Loucy (cell line): ENCODE measurements around the gene MBNL2.

Experiments used
- H2AFZ ChIP-seq: fragments of 200-600 bp; sonication (generic); 2 replicates; pipeline ENCODE4 v1.6.0; 2016; ENCODE audit warnings: antibody characterized with exemption, mild to moderate bottlenecking, low read length, moderate library complexity
- H3F3A ChIP-seq: fragments of 200-600 bp; 2 replicates; pipeline ENCODE4 v1.6.0; 2016; ENCODE audit warnings: antibody characterized with exemption, low read depth, mild to moderate bottlenecking
- H3K27me3 ChIP-seq: fragments of 200-600 bp; sonication (generic); 2 replicates; pipeline ENCODE4 v1.6.1; 2014; ENCODE audit warnings: low read length, mild to moderate bottlenecking; ENCODE audit not compliant: insufficient read depth, poor library complexity, severe bottlenecking
- H3K36me3 ChIP-seq: fragments of 200-600 bp; sonication (generic); 2 replicates; pipeline ENCODE4 v1.6.1; 2016; ENCODE audit warnings: low read length; ENCODE audit not compliant: insufficient read depth
- H3K4me1 ChIP-seq: fragments of 200-600 bp; sonication (generic); 2 replicates; pipeline ENCODE4 v1.5.1; 2014; ENCODE audit warnings: low read length, mild to moderate bottlenecking; ENCODE audit not compliant: insufficient read depth, poor library complexity, severe bottlenecking
- H3K4me2 ChIP-seq: fragments of 200-600 bp; sonication (generic); 2 replicates; pipeline ENCODE4 v1.6.0; 2014; ENCODE audit warnings: antibody characterized with exemption, low read length, low read depth, mild to moderate bottlenecking; ENCODE audit not compliant: poor library complexity, severe bottlenecking
- H3K4me3 ChIP-seq: fragments of 200-600 bp; sonication (generic); 2 replicates; pipeline ENCODE4 v1.5.1; 2014; ENCODE audit warnings: low read length, mild to moderate bottlenecking, mixed read lengths; ENCODE audit not compliant: poor library complexity, severe bottlenecking
- H3K79me2 ChIP-seq: fragments of 200-600 bp; sonication (generic); 2 replicates; pipeline ENCODE4 v1.6.1; 2014; ENCODE audit warnings: low read length; ENCODE audit not compliant: insufficient read depth
- H3K9ac ChIP-seq: fragments of 200-600 bp; sonication (generic); 2 replicates; pipeline ENCODE4 v1.6.0; 2014; ENCODE audit warnings: mild to moderate bottlenecking, low read depth, low read length, moderate library complexity; ENCODE audit not compliant: poor library complexity, severe bottlenecking
- H3K9me2 ChIP-seq: fragments of 200-600 bp; sonication (generic); replicated peaks from 2 replicates; pipeline ENCODE4 v1.6.1; 2016; ENCODE audit warnings: low read depth, low read length, mixed read lengths
- H3K9me3 ChIP-seq: fragments of 200-600 bp; sonication (generic); 2 replicates; pipeline ENCODE4 v1.6.1; 2014; ENCODE audit warnings: mild to moderate bottlenecking, antibody characterized with exemption, low read length, low read depth; ENCODE audit not compliant: insufficient read depth
- H4K20me1 ChIP-seq: fragments of 200-600 bp; sonication (generic); 2 replicates; pipeline ENCODE4 v1.6.0; 2014; ENCODE audit warnings: antibody characterized with exemption, low read length, mild to moderate bottlenecking; ENCODE audit not compliant: insufficient read depth, poor library complexity, severe bottlenecking
- CTCF ChIP-seq: fragments of 200-600 bp; sonication (generic); conservative IDR thresholded peaks from 2 replicates; pipeline ENCODE4 v1.5.1; 2014; ENCODE audit warnings: mild to moderate bottlenecking, antibody characterized with exemption, low read length
- EZH2phosphoT487 ChIP-seq: fragments of 200-600 bp; IDR thresholded peaks from 2 replicates; pipeline ENCODE4 v1.6.1; 2018; ENCODE audit warnings: antibody characterized with exemption, mild to moderate bottlenecking, moderate library complexity, borderline replicate concordance

MBNL2 gene

GRCh38 chr13:97264663-97265062 lies 42.5 kb downstream of the MBNL2 start:
- no peaks in the 10 kb centered on the region for H3F3A ChIP-seq
- H3K9ac ChIP-seq, result no peak overlapping the region
- H2AFZ ChIP-seq, result no peak overlapping the region
- no peaks in the 10 kb centered on the region for H3K79me2 ChIP-seq
- no peaks in the 10 kb centered on the region for H3K9me2 ChIP-seq
- H4K20me1 ChIP-seq, result no peaks in the 10 kb centered on the region
- no peak overlapping the region for H3K4me2 ChIP-seq
- H3K4me3 ChIP-seq, result no peak overlapping the region
- H3K4me1 ChIP-seq, result peaks cover 22% of the 10 kb centered on the region
- H3K9me3 ChIP-seq, result no peaks in the 10 kb centered on the region
- H3K27me3 ChIP-seq, result no peaks in the 10 kb centered on the region
- TF ChIP-seq EZH2phosphoT487 (no peak), CTCF (no peak)
- no peaks in the 10 kb centered on the region for H3K36me3 ChIP-seq

GRCh38 chr13:97266332-97266731 lies 44.2 kb downstream of the MBNL2 start:
- no peaks in the 10 kb centered on the region for H3K9me3 ChIP-seq
- H3K27me3 ChIP-seq, result no peaks in the 10 kb centered on the region
- H3K4me2 ChIP-seq, result no peak overlapping the region
- peaks cover 6% of the 10 kb centered on the region for H3K4me1 ChIP-seq
- H3K9me2 ChIP-seq, result no peaks in the 10 kb centered on the region
- no peaks in the 10 kb centered on the region for H4K20me1 ChIP-seq
- H3F3A ChIP-seq, result no peaks in the 10 kb centered on the region
- no peaks in the 10 kb centered on the region for H3K36me3 ChIP-seq
- no peak overlapping the region for H3K4me3 ChIP-seq
- TF ChIP-seq CTCF (no peak), EZH2phosphoT487 (no peak)
- H2AFZ ChIP-seq, result no peak overlapping the region
- no peaks in the 10 kb centered on the region for H3K79me2 ChIP-seq
- no peak overlapping the region for H3K9ac ChIP-seq

GRCh38 chr13:97266772-97267417 lies 44.8 kb downstream of the MBNL2 start:
- no peaks in the 10 kb centered on the region for H4K20me1 ChIP-seq
- H3K79me2 ChIP-seq, result no peaks in the 10 kb centered on the region

More at GRCh38 chr13:97266772-97267417, 44.8 kb downstream of the MBNL2 start:
- no peaks in the 10 kb centered on the region for H3F3A ChIP-seq
- H3K36me3 ChIP-seq, result no peaks in the 10 kb centered on the region
- H2AFZ ChIP-seq, result no peak overlapping the region
- H3K9ac ChIP-seq, result no peak overlapping the region
- TF ChIP-seq CTCF, result no peak
- no peak for TF ChIP-seq EZH2phosphoT487
- H3K4me1 ChIP-seq, result peaks cover under 1% of the 10 kb centered on the region
- H3K9me3 ChIP-seq, result no peaks in the 10 kb centered on the region
- no peak overlapping the region for H3K4me3 ChIP-seq
- no peaks in the 10 kb centered on the region for H3K27me3 ChIP-seq
- no peak overlapping the region for H3K4me2 ChIP-seq
- H3K9me2 ChIP-seq, result no peaks in the 10 kb centered on the region
